ENCODE results near the gene FOXJ2. TPM values are rescaled to one million over a fixed set of nuclear protein-coding genes. Genes with fewer than 3 reads are reported as not detected.
"Not testable (repeated sequence)": the region's sequence is repeated elsewhere in the genome, so short reads cannot be mapped to it uniquely, and the experiment has no call there.

The FOXJ2 gene
- polyA plus RNA-seq, 1 of the 3 experiments (the other 2 are of a cell fraction) = 3.4 TPM

GRCh38 chr12:8088574-8088973 lies 56.1 kb downstream of the FOXJ2 start (continued):
- no peak for TF ChIP-seq ZBTB33 (IDR thresholded peaks at IDR 0.05; ENCODE audit: borderline replicate concordance, low read depth)
- TF ChIP-seq MXI1 (IDR thresholded peaks at IDR 0.05; ENCODE audit: low read depth, low read length) = no peak
- no peak for TF ChIP-seq MAX (IDR thresholded peaks at IDR 0.05; ENCODE audit: low read depth)
- TF ChIP-seq SMC3 (IDR thresholded peaks at IDR 0.05; ENCODE audit: low read depth, low read length) = no peak
- TF ChIP-seq NFIC (IDR thresholded peaks at IDR 0.05; ENCODE audit: borderline replicate concordance) = no peak
- TF ChIP-seq ELF1 (IDR thresholded peaks at IDR 0.05) = no peak

- Histone ChIP-seq H3K36me3 (replicated peaks in 1 of 2; ENCODE audit: control insufficient read depth in 1 of 2, insufficient read depth in 2 of 2, low read length in 1 of 2) (peaks cover 14 to 42% of the 10 kb centered on the region in 2 experiments), H3K79me2 (ENCODE audit: insufficient read depth) (peaks cover 43% of the 10 kb centered on the region)
- H3K9me2 ChIP-seq; H3K9me3 ChIP-seq; DNase-seq; H2AFZ ChIP-seq (ENCODE audit: low read depth); H3F3A ChIP-seq (replicated peaks; ENCODE audit: insufficient read depth); POLR2A ChIA-PET; H3K27me3 ChIP-seq (ENCODE audit: insufficient read depth); H3K9ac ChIP-seq; H3K27ac ChIP-seq (ENCODE audit: low read depth in 2 of 2, low read length in 1 of 2); H4K20me1 ChIP-seq (ENCODE audit: insufficient read depth); H3K4me3 ChIP-seq (ENCODE audit: low read depth in 2 of 2, low read length in 1 of 2); H3K4me1 ChIP-seq (ENCODE audit: control insufficient read depth in 1 of 2, insufficient read depth in 2 of 2, low read depth in 1 of 2, low read length in 1 of 2); H3K4me2 ChIP-seq: not testable (repeated sequence)
- 91% methylated on average over 11 of the region's 11 CpGs for WGBS (ENCODE audit: low lambda C conversion rate)
- CTCF ChIA-PET = interaction anchor here (1.2 kb wide), 1 partner anchor 20 kb away, joined by 4 read pairs; no protein-coding TSS in a partner anchor
These were observed 56.8 kb downstream of the FOXJ2 start for GRCh38 chr12:8089277-8089676.

- H4K20me1 ChIP-seq (ENCODE audit: insufficient read depth) = no peaks in the 10 kb centered on the region
- POLR2A ChIA-PET = no interaction called here
- H3K27ac ChIP-seq (ENCODE audit: low read depth in 2 of 2, low read length in 1 of 2) = no peak overlapping the region
- no peaks in the 10 kb centered on the region for H3K4me1 ChIP-seq (ENCODE audit: control insufficient read depth in 1 of 2, insufficient read depth in 2 of 2, low read depth in 1 of 2, low read length in 1 of 2)
- no peaks in the 10 kb centered on the region for H3K9me3 ChIP-seq
- no peak overlapping the region for H3K4me3 ChIP-seq (ENCODE audit: low read depth in 2 of 2, low read length in 1 of 2)
- no peak overlapping the region for H3K9ac ChIP-seq
- H2AFZ ChIP-seq (ENCODE audit: low read depth) = no peak overlapping the region
- TF ChIP-seq TAF1 (IDR thresholded peaks at IDR 0.05; ENCODE audit: borderline replicate concordance, low read depth, low read length) = no peak
- TF ChIP-seq GATA2 (CRISPR knock-in tag; IDR thresholded peaks at IDR 0.05) = no peak
- TF ChIP-seq FOSL2 (IDR thresholded peaks at IDR 0.05; ENCODE audit: borderline replicate concordance, low read depth) = no peak
- no peak for TF ChIP-seq TCF12 (IDR thresholded peaks at IDR 0.05)
- TF ChIP-seq FOXM1 (IDR thresholded peaks at IDR 0.05; ENCODE audit: low read depth) = no peak
- no peak for DNase-seq
- H3K9me2 ChIP-seq = no peaks in the 10 kb centered on the region
- peaks cover 38% of the 10 kb centered on the region for H3K79me2 ChIP-seq (ENCODE audit: insufficient read depth)
- H3F3A ChIP-seq (replicated peaks; ENCODE audit: insufficient read depth) = no peaks in the 10 kb centered on the region
- CTCF ChIA-PET = no interaction called here
- peaks cover 16 to 44% of the 10 kb centered on the region in 2 experiments for H3K36me3 ChIP-seq (replicated peaks in 1 of 2; ENCODE audit: control insufficient read depth in 1 of 2, insufficient read depth in 2 of 2, low read length in 1 of 2)
- no peaks in the 10 kb centered on the region for H3K27me3 ChIP-seq (ENCODE audit: insufficient read depth)
- 91% methylated on average over 5 of the region's 5 CpGs for WGBS (ENCODE audit: low lambda C conversion rate)
- H3K4me2 ChIP-seq = no peak overlapping the region
These were observed 57.2 kb downstream of the FOXJ2 start for GRCh38 chr12:8089716-8090115.

Measured in SK-N-SH (cell line).